Neural progenitor cell (in vitro differentiated cells): ENCODE data around the gene WNT6. TPM values are rescaled to one million over a fixed set of nuclear protein-coding genes. Genes with fewer than 3 reads are reported as not detected.
A peak's percentile ranks its signal among the peaks of the same experiment; 100 is the strongest.

Experiments
- DNase-seq: peaks from one replicate; pipeline ENCODE4 v3.0.0-alpha.2; 2016; ENCODE audit warnings: low spot score
- H2AFZ ChIP-seq: fragments of 200-600 bp; sonication (generic); replicated peaks from 2 replicates; pipeline ENCODE4 v1.6.1; 2016; ENCODE audit warnings: antibody characterized with exemption
- H3F3A ChIP-seq: fragments of 200-600 bp; sonication (generic); 2 replicates; pipeline ENCODE4 v1.6.1; 2016; ENCODE audit warnings: antibody characterized with exemption, low read depth
- H3K27ac ChIP-seq: fragments of 200-600 bp; sonication (generic); 2 replicates; pipeline ENCODE4 v1.5.1; 2016; ENCODE audit warnings: mild to moderate bottlenecking
- H3K27me3 ChIP-seq: fragments of 200-600 bp; sonication (generic); 2 replicates; pipeline ENCODE4 v1.6.1; 2016; ENCODE audit warnings: mild to moderate bottlenecking, moderate library complexity
- H3K36me3 ChIP-seq: fragments of 200-600 bp; sonication (generic); 2 replicates; pipeline ENCODE4 v1.5.1; 2016
- H3K4me1 ChIP-seq: fragments of 200-600 bp; sonication (generic); 2 replicates; pipeline ENCODE4 v1.6.1; 2016; ENCODE audit warnings: mixed run types
- H3K4me2 ChIP-seq: fragments of 200-600 bp; sonication (generic); 2 replicates; pipeline ENCODE4 v1.6.1; 2016
- H3K4me3 ChIP-seq: fragments of 200-600 bp; sonication (generic); 2 replicates; pipeline ENCODE4 v1.5.1; 2016
- H3K79me2 ChIP-seq: fragments of 200-600 bp; sonication (generic); 2 replicates; pipeline ENCODE4 v1.6.1; 2016; ENCODE audit warnings: low read depth
- H3K9ac ChIP-seq: fragments of 200-600 bp; sonication (generic); 2 replicates; pipeline ENCODE4 v1.6.1; 2016
- H3K9me3 ChIP-seq: fragments of 200-600 bp; sonication (generic); 2 replicates; pipeline ENCODE4 v1.5.1; 2016; ENCODE audit warnings: low read depth
- H4K20me1 ChIP-seq: fragments of 200-600 bp; sonication (generic); 2 replicates; pipeline ENCODE4 v1.6.1; 2016; ENCODE audit warnings: low read depth
- H3K27ac Mint-ChIP-seq: 3 replicates; pipeline ENCODE4 v1.8.0; 2021; ENCODE audit warnings: mixed read lengths
- H3K27me3 Mint-ChIP-seq: 2 replicates; pipeline ENCODE4 v1.8.0; 2022; ENCODE audit warnings: low read depth, mild to moderate bottlenecking, inconsistent platforms, moderate library complexity, mixed read lengths; ENCODE audit not compliant: insufficient read depth
- H3K36me3 Mint-ChIP-seq: 3 replicates; pipeline ENCODE4 v1.8.0; 2021; ENCODE audit warnings: mixed read lengths
- H3K4me1 Mint-ChIP-seq: 3 replicates; pipeline ENCODE4 v1.8.0; 2021; ENCODE audit warnings: mixed read lengths
- H3K4me3 Mint-ChIP-seq: 3 replicates; pipeline ENCODE4 v1.8.0; 2021; ENCODE audit warnings: mild to moderate bottlenecking, moderate library complexity, mixed read lengths
- H3K9me3 Mint-ChIP-seq: 3 replicates; pipeline ENCODE4 v1.8.0; 2020; ENCODE audit warnings: mixed read lengths
- CTCF ChIP-seq: fragments of 200-600 bp; sonication (generic); IDR thresholded peaks from 2 replicates; pipeline ENCODE4 v1.5.1; 2017; ENCODE audit warnings: antibody characterized with exemption, mild to moderate bottlenecking
- EZH2 ChIP-seq: fragments of 200-600 bp; sonication (generic); IDR thresholded peaks from 2 replicates; pipeline ENCODE4 v1.6.1; 2017; ENCODE audit warnings: antibody characterized with exemption, mild to moderate bottlenecking, moderate library complexity
- EZH2phosphoT487 ChIP-seq: fragments of 200-600 bp; sonication (generic); IDR thresholded peaks from 2 replicates; pipeline ENCODE4 v1.6.1; 2017; ENCODE audit warnings: antibody characterized with exemption
- total RNA-seq: library from RNA; depleted of rRNA; stranded (reverse); fragments of >200 nt; gene quantifications from 2 replicates; pipeline ENCODE4 v1.2.3, GENCODE V29; 2015; ENCODE audit warnings: low replicate concordance

WNT6 gene
- total RNA-seq, 1 donor from 2014 or later: not detected

GRCh38 chr2:218899147-218899546, 39.5 kb downstream of the WNT6 start:
- Histone ChIP-seq H3K9ac (no peak overlapping the region), H3K4me1 (peaks cover 10% of the 10 kb centered on the region), H3K36me3 (no peaks in the 10 kb centered on the region), H4K20me1 (peaks cover 37% of the 10 kb centered on the region), H3K27me3 (peaks cover 100% of the 10 kb centered on the region), H3F3A (no peaks in the 10 kb centered on the region), H3K27ac (no peak overlapping the region), H3K4me2 (no peak overlapping the region), H3K9me3 (no peaks in the 10 kb centered on the region), H3K4me3 (no peak overlapping the region), H2AFZ (no peak overlapping the region), H3K79me2 (no peaks in the 10 kb centered on the region)
- Mint-ChIP-seq H3K4me1 (peaks cover 14% of the 10 kb centered on the region), H3K36me3 (no peaks in the 10 kb centered on the region), H3K27me3 (peaks cover 65% of the 10 kb centered on the region), H3K4me3 (no peak overlapping the region), H3K9me3 (peaks cover 7% of the 10 kb centered on the region), H3K27ac (no peak overlapping the region)
- peak; percentile 54 for DNase-seq
- no peak for TF ChIP-seq CTCF
- no peak for TF ChIP-seq EZH2phosphoT487
- no peak for TF ChIP-seq EZH2

GRCh38 chr2:218902427-218902826, 42.8 kb downstream of the WNT6 start:
- H3K27ac Mint-ChIP-seq: no peak overlapping the region
- Histone ChIP-seq H3K9ac (no peak overlapping the region), H3K4me1 (peaks cover 2% of the 10 kb centered on the region), H3K27ac (no peak overlapping the region), H3K4me2 (no peak overlapping the region), H3K36me3 (no peaks in the 10 kb centered on the region), H3K79me2 (no peaks in the 10 kb centered on the region), H3F3A (no peaks in the 10 kb centered on the region), H4K20me1 (peaks cover 7% of the 10 kb centered on the region), H3K27me3 (peaks cover 100% of the 10 kb centered on the region), H2AFZ (no peak overlapping the region), H3K4me3 (no peak overlapping the region), H3K9me3 (no peaks in the 10 kb centered on the region)
- no peak for TF ChIP-seq CTCF
- no peak for DNase-seq
- peaks cover 5% of the 10 kb centered on the region for H3K4me1 Mint-ChIP-seq
- H3K9me3 Mint-ChIP-seq: peaks cover 4% of the 10 kb centered on the region
- H3K36me3 Mint-ChIP-seq: no peaks in the 10 kb centered on the region
- H3K4me3 Mint-ChIP-seq: no peak overlapping the region
- H3K27me3 Mint-ChIP-seq: peaks cover 50% of the 10 kb centered on the region

GRCh38 chr2:218904176-218904575, 44.6 kb downstream of the WNT6 start:
- Histone ChIP-seq H3K4me2 (no peak overlapping the region), H3K4me3 (no peak overlapping the region), H3K27me3 (peaks cover 96% of the 10 kb centered on the region), H3K27ac (no peak overlapping the region), H4K20me1 (no peaks in the 10 kb centered on the region), H3K36me3 (no peaks in the 10 kb centered on the region), H3K79me2 (no peaks in the 10 kb centered on the region), H3K4me1 (no peaks in the 10 kb centered on the region), H3F3A (no peaks in the 10 kb centered on the region), H2AFZ (no peak overlapping the region), H3K9ac (no peak overlapping the region), H3K9me3 (no peaks in the 10 kb centered on the region)
- Mint-ChIP-seq H3K4me3 (no peak overlapping the region), H3K27ac (no peak overlapping the region), H3K4me1 (no peaks in the 10 kb centered on the region), H3K27me3 (peaks cover 35% of the 10 kb centered on the region), H3K36me3 (no peaks in the 10 kb centered on the region), H3K9me3 (peaks cover 4% of the 10 kb centered on the region)
- DNase-seq: no peak
- TF ChIP-seq EZH2 (no peak), EZH2phosphoT487 (no peak), CTCF (no peak)
